Prostate gland (tissue), 2 donors: ENCODE measurements around the gene CRYBG3.

Source experiments
- CTCF ChIP-seq, 4 experiments: fragments of 200-600 bp in 2 of 4; fragments of 450-650 bp in 2 of 4; sonication (generic) in 2 of 4; IDR thresholded peaks; 1 replicate in 3 of 4; 2 replicates in 1 of 4; pipeline ENCODE4 v1.5.1; 2016 to 2019; ENCODE audit warnings: antibody characterized with exemption in 4 of 4, mild to moderate bottlenecking in 2 of 4, moderate library complexity in 2 of 4
- POLR2AphosphoS5 ChIP-seq: sonication (generic); formaldehyde crosslinking; IDR thresholded peaks from one replicate; pipeline ENCODE4 v1.6.1; 2017; ENCODE audit warnings: antibody characterized with exemption

GRCh38 chr3:97830638-97831037 is 8.8 kb downstream of the CRYBG3 start:
- TF ChIP-seq CTCF (IDR thresholded peaks at IDR 0.05) (no peak), POLR2AphosphoS5 (no peak)
